K562 (cell line): ENCODE measurements around the gene CFAP52.

ENCODE experiments used
- BHLHE40 ChIP-seq: IDR thresholded peaks from 2 replicates; pipeline ENCODE4 v1.6.1; 2011; ENCODE audit warnings: low read length, improper control_type of control experiment
- EZH2 ChIP-seq: IDR thresholded peaks from 2 replicates; pipeline ENCODE4 v1.6.1; 2012; ENCODE audit warnings: low read depth, mild to moderate bottlenecking, inconsistent platforms, low read length, borderline replicate concordance
- FOXA1 ChIP-seq: fragments of 450-650 bp; IDR thresholded peaks from 2 replicates; pipeline ENCODE4 v1.6.1; 2016; ENCODE audit warnings: mild to moderate bottlenecking, borderline replicate concordance
- HDAC2 ChIP-seq: fragments of 450-650 bp; IDR thresholded peaks from 2 replicates; pipeline ENCODE4 v1.6.1; 2016; ENCODE audit warnings: mild to moderate bottlenecking
- NCOA1 ChIP-seq: fragments of 450-650 bp; IDR thresholded peaks from 2 replicates; pipeline ENCODE4 v1.6.1; 2016; ENCODE audit warnings: low read depth
- POLR2A ChIP-seq: fragments of 450-650 bp; conservative IDR thresholded peaks from 2 replicates; pipeline ENCODE4 v1.6.1; 2016
- RBM17 ChIP-seq: fragments of 200-400 bp; formaldehyde crosslinking; IDR thresholded peaks from 2 replicates; pipeline ENCODE4 v1.6.1; 2017; ENCODE audit warnings: low read depth, mild to moderate bottlenecking, low read length, borderline replicate concordance
- SPI1 ChIP-seq: IDR thresholded peaks from 2 replicates; pipeline ENCODE4 v1.6.1; 2011; ENCODE audit warnings: low read depth, low read length, control low read depth, borderline replicate concordance
- SRSF9 ChIP-seq: fragments of 200-400 bp; formaldehyde crosslinking; IDR thresholded peaks from 2 replicates; pipeline ENCODE4 v1.6.1; 2017; ENCODE audit warnings: low read depth, low read length, borderline replicate concordance
- ZNF780A ChIP-seq: fragments of 250-450 bp; sonication (Bioruptor Pico); IDR thresholded peaks from 2 replicates; pipeline ENCODE4 v1.5.0; 2021; ENCODE audit warnings: mild to moderate bottlenecking
- ZNF785 ChIP-seq: fragments of 250-450 bp; sonication (Bioruptor Pico); IDR thresholded peaks from 2 replicates; pipeline ENCODE4 v1.4.0; 2020; ENCODE audit warnings: mild to moderate bottlenecking
- TF ChIP-seq, protein P1 (sequence below), 3 experiments: IDR thresholded peaks in 2 of 3; conservative IDR thresholded peaks in 1 of 3; 2 replicates each; pipeline ENCODE4 v1.5.1; 2011 to 2012; ENCODE audit warnings: low read length in 3 of 3, mild to moderate bottlenecking in 3 of 3, control low read depth in 2 of 3, improper control_type of control experiment in 1 of 3, inconsistent platforms in 1 of 3, low read depth in 1 of 3, mixed read lengths in 1 of 3, moderate library complexity in 1 of 3; ENCODE audit not compliant: insufficient read depth in 2 of 3
- TF ChIP-seq, protein P2 (sequence below): fragments of 250-450 bp; sonication (Bioruptor Pico); IDR thresholded peaks from 2 replicates; pipeline ENCODE4 v1.9.0; 2021; ENCODE audit warnings: mild to moderate bottlenecking, inconsistent platforms
- TF ChIP-seq, protein P3 (sequence below): fragments of 250-450 bp; sonication (Bioruptor Pico); IDR thresholded peaks from 2 replicates; pipeline ENCODE4 v1.5.0; 2020; ENCODE audit warnings: mild to moderate bottlenecking

DNA sequence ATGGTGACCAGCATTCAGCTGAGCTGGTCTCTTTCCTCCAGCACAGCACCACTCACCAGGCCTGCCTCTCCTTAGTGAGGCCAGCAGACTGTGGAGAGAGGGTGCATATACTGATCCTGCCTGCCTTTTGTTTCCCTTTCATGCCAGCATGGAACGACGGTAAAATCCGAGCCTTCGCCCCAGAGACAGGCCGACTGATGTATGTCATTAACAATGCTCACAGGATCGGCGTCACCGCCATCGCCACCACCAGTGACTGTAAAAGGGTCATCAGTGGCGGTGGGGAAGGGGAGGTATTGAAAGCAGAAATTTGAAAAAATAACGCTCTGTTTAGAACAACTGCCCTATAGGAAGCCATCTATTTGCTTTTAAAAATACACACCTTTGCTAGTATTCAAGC lies 56.3 kb downstream of the CFAP52 start:
- TF ChIP-seq EZH2 (no peak), RBM17 (no peak), BHLHE40 (no peak), SRSF9 (no peak), NCOA1 (no peak), SPI1 (no peak), FOXA1 (no peak), ZNF780A (CRISPR knock-in tag) (no peak), ZNF785 (CRISPR knock-in tag) (no peak), HDAC2 (no peak), POLR2A (no peak)
- TF ChIP-seq, protein P1, sequence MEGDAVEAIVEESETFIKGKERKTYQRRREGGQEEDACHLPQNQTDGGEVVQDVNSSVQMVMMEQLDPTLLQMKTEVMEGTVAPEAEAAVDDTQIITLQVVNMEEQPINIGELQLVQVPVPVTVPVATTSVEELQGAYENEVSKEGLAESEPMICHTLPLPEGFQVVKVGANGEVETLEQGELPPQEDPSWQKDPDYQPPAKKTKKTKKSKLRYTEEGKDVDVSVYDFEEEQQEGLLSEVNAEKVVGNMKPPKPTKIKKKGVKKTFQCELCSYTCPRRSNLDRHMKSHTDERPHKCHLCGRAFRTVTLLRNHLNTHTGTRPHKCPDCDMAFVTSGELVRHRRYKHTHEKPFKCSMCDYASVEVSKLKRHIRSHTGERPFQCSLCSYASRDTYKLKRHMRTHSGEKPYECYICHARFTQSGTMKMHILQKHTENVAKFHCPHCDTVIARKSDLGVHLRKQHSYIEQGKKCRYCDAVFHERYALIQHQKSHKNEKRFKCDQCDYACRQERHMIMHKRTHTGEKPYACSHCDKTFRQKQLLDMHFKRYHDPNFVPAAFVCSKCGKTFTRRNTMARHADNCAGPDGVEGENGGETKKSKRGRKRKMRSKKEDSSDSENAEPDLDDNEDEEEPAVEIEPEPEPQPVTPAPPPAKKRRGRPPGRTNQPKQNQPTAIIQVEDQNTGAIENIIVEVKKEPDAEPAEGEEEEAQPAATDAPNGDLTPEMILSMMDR (IDR thresholded peaks at IDR 0.05 in 2 of 3, conservative IDR thresholded peaks at IDR 0.05 in 1 of 3; ENCODE audit: insufficient read depth in 2 of 3, low read depth in 1 of 3, low read length in 3 of 3): no peak
- TF ChIP-seq, protein P2, sequence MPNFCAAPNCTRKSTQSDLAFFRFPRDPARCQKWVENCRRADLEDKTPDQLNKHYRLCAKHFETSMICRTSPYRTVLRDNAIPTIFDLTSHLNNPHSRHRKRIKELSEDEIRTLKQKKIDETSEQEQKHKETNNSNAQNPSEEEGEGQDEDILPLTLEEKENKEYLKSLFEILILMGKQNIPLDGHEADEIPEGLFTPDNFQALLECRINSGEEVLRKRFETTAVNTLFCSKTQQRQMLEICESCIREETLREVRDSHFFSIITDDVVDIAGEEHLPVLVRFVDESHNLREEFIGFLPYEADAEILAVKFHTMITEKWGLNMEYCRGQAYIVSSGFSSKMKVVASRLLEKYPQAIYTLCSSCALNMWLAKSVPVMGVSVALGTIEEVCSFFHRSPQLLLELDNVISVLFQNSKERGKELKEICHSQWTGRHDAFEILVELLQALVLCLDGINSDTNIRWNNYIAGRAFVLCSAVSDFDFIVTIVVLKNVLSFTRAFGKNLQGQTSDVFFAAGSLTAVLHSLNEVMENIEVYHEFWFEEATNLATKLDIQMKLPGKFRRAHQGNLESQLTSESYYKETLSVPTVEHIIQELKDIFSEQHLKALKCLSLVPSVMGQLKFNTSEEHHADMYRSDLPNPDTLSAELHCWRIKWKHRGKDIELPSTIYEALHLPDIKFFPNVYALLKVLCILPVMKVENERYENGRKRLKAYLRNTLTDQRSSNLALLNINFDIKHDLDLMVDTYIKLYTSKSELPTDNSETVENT (CRISPR knock-in tag): no peak
- TF ChIP-seq, protein P3, sequence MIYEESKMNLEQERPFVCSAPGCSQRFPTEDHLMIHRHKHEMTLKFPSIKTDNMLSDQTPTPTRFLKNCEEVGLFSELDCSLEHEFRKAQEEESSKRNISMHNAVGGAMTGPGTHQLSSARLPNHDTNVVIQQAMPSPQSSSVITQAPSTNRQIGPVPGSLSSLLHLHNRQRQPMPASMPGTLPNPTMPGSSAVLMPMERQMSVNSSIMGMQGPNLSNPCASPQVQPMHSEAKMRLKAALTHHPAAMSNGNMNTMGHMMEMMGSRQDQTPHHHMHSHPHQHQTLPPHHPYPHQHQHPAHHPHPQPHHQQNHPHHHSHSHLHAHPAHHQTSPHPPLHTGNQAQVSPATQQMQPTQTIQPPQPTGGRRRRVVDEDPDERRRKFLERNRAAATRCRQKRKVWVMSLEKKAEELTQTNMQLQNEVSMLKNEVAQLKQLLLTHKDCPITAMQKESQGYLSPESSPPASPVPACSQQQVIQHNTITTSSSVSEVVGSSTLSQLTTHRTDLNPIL (CRISPR knock-in tag): no peak
